Stimulated activated CD8-positive, alpha-beta memory T cell treated with anti-CD3 and anti-CD28 coated beads, Interleukin-7, amount 100 ng/mL, for 4 hours (primary cell): Measurements from ENCODE around the gene TSPAN18.

Experiments used
- DNase-seq, 2 donors: peaks; one replicate each; pipeline ENCODE4 v3.0.0-alpha.2; 2020; ENCODE audit warnings: low read depth in 2 of 2

TSPAN18 gene

GRCh38 chr11:44848203-44848962 is 121.6 kb downstream of the TSPAN18 start:
- no peak for DNase-seq

- no peak for DNase-seq
Measured at GRCh38 chr11:44848963-44849350, 122.2 kb downstream of the TSPAN18 start.

GRCh38 chr11:44849424-44849823 is 122.7 kb downstream of the TSPAN18 start:
- DNase-seq, result no peak

GRCh38 chr11:44849922-44850321 is 123.2 kb downstream of the TSPAN18 start:
- no peak for DNase-seq

- no peak for DNase-seq
Measured at GRCh38 chr11:44851496-44851895, 124.7 kb downstream of the TSPAN18 start.

- DNase-seq, result no peak
Measured at GRCh38 chr11:44852159-44852747, 125.5 kb downstream of the TSPAN18 start.

GRCh38 chr11:44852952-44853351 is 126.2 kb downstream of the TSPAN18 start:
- no peak for DNase-seq

GRCh38 chr11:44853666-44854065 is 126.9 kb downstream of the TSPAN18 start:
- DNase-seq, result no peak

- DNase-seq, result no peak
Measured at GRCh38 chr11:44854086-44854485, 127.3 kb downstream of the TSPAN18 start.

- DNase-seq, result no peak
Measured at GRCh38 chr11:44854741-44855492, 128.2 kb downstream of the TSPAN18 start.

GRCh38 chr11:44855493-44855849 is 128.7 kb downstream of the TSPAN18 start:
- no peak for DNase-seq

- DNase-seq, result no peak
Measured at GRCh38 chr11:44857490-44858090, 130.8 kb downstream of the TSPAN18 start.

- DNase-seq, result no peak
Measured at GRCh38 chr11:44858796-44859527, 132.2 kb downstream of the TSPAN18 start.

GRCh38 chr11:44859528-44859925 is 132.8 kb downstream of the TSPAN18 start:
- no peak for DNase-seq

- DNase-seq, result no peak
Measured at GRCh38 chr11:44860346-44860745, 133.6 kb downstream of the TSPAN18 start.

GRCh38 chr11:44861849-44862557 is 135.2 kb downstream of the TSPAN18 start:
- peak; percentile 81 for DNase-seq

- no peak for DNase-seq
Measured at GRCh38 chr11:44862558-44863101, 135.9 kb downstream of the TSPAN18 start.

GRCh38 chr11:44863231-44863630 is 136.5 kb downstream of the TSPAN18 start:
- DNase-seq, result no peak

GRCh38 chr11:44865866-44866272 is 139.1 kb downstream of the TSPAN18 start:
- DNase-seq, result no peak

- DNase-seq, result no peak
Measured at GRCh38 chr11:44866286-44866685, 139.5 kb downstream of the TSPAN18 start.

- no peak for DNase-seq
Measured at GRCh38 chr11:44868021-44868420, 141.3 kb downstream of the TSPAN18 start.
